T-cell (primary cell): Measurements from ENCODE around the gene SFR1. TPM values are rescaled to one million over a fixed set of nuclear protein-coding genes. Genes with fewer than 3 reads are reported as not detected.
A peak's percentile ranks its signal among the peaks of the same experiment; 100 is the strongest.

Experiments used
- ATAC-seq, 4 experiments: fragments of 200-7000 bp in 3 of 4; fragments of 150-1000 bp in 1 of 4; cut with Tn5 transposase; replicated peaks in 1 of 4; 1 replicate in 3 of 4; 2 replicates in 1 of 4; pipeline ENCODE4 v1.10.0; 2021; ENCODE audit warnings: moderate library complexity in 3 of 4, mild to moderate bottlenecking in 2 of 4, moderate number of reproducible peaks in 1 of 4
- CTCF ChIA-PET, 2 donors: fragments of 300-600 bp; sonication (Branson Sonifier 250); formaldehyde crosslinking; loops; one replicate each; lab custom pipeline; 2022; ENCODE audit warnings: antibody characterized with exemption in 2 of 2; lab: Charles Lee
- POLR2A ChIA-PET, 2 donors: fragments of 300-600 bp; sonication (Branson Sonifier 250); formaldehyde crosslinking; loops; one replicate each; lab custom pipeline; 2022; ENCODE audit warnings: antibody characterized with exemption in 2 of 2; lab: Charles Lee
- DNase-seq, 35 experiments: peaks; one replicate each; pipeline versions ENCODE4 v3.0.0 to v3.0.0-alpha.2; 2013 to 2023
- H3K27ac ChIP-seq: one replicate; pipeline ENCODE4 v1.5.1; 2013; ENCODE audit warnings: low read length
- H3K27me3 ChIP-seq, 2 experiments: replicated peaks in 1 of 2; 1 replicate in 1 of 2; 2 replicates in 1 of 2; pipeline versions ENCODE4 v1.6.1 to v1.7.0; 2013; ENCODE audit warnings: low read length in 1 of 2, mixed read lengths in 1 of 2; ENCODE audit not compliant: control insufficient read depth in 2 of 2, insufficient read depth in 2 of 2; ENCODE audit errors: extremely low read depth in 1 of 2
- H3K36me3 ChIP-seq, 2 donors: 1 replicate in 1 of 2; 2 replicates in 1 of 2; pipeline versions ENCODE4 v1.6.1 to v1.7.0; 2013; ENCODE audit warnings: low read length in 1 of 2; ENCODE audit not compliant: control insufficient read depth in 2 of 2, insufficient read depth in 1 of 2; ENCODE audit errors: extremely low read depth in 1 of 2
- H3K4me1 ChIP-seq, 2 experiments: 1 replicate in 1 of 2; 2 replicates in 1 of 2; pipeline versions ENCODE4 v1.6.1 to v1.7.0; 2013; ENCODE audit warnings: low read length in 2 of 2, mixed read lengths in 1 of 2; ENCODE audit not compliant: insufficient read depth in 2 of 2, control insufficient read depth in 1 of 2; ENCODE audit errors: extremely low read depth in 1 of 2
- H3K4me3 ChIP-seq, 2 donors: 1 replicate in 1 of 2; 2 replicates in 1 of 2; pipeline versions ENCODE4 v1.5.1 to v1.7.0; 2013; ENCODE audit warnings: mild to moderate bottlenecking in 2 of 2, low read length in 1 of 2, moderate library complexity in 1 of 2; ENCODE audit not compliant: control insufficient read depth in 1 of 2; ENCODE audit errors: extremely low read depth in 1 of 2
- H3K9me3 ChIP-seq: 2 replicates; pipeline ENCODE4 v1.7.0; 2013
- H3K27ac Mint-ChIP-seq, 2 donors: one replicate each; pipeline ENCODE4 v1.8.0; 2020 to 2021; ENCODE audit warnings: mild to moderate bottlenecking in 2 of 2, mixed read lengths in 2 of 2
- H3K27me3 Mint-ChIP-seq, 2 donors: one replicate each; pipeline ENCODE4 v1.8.0; 2021 to 2022; ENCODE audit warnings: mixed read lengths in 2 of 2
- H3K36me3 Mint-ChIP-seq: one replicate; pipeline ENCODE4 v1.8.0; 2021; ENCODE audit warnings: mixed read lengths
- H3K4me1 Mint-ChIP-seq, 3 donors: one replicate each; pipeline ENCODE4 v1.8.0; 2020 to 2022; ENCODE audit warnings: mixed read lengths in 3 of 3, mild to moderate bottlenecking in 1 of 3
- H3K4me3 Mint-ChIP-seq, 3 donors: one replicate each; pipeline ENCODE4 v1.8.0; 2020 to 2022; ENCODE audit warnings: mild to moderate bottlenecking in 3 of 3, mixed read lengths in 3 of 3, moderate library complexity in 3 of 3
- H3K9me3 Mint-ChIP-seq, 3 donors: one replicate each; pipeline ENCODE4 v1.8.0; 2020 to 2022; ENCODE audit warnings: mixed read lengths in 3 of 3
- WGBS: methylation state at CpG from one replicate; pipeline ENCODE4 v1.1.5; 2013; ENCODE audit warnings: missing lambda C conversion rate; ENCODE audit not compliant: insufficient coverage; 5-methylcytosine and 5-hydroxymethylcytosine counted together
- total RNA-seq, 35 experiments: library from RNA in 6 of 35; stranded (reverse) in 6 of 35; fragments of 120-200 nt in 1 of 35; gene quantifications; one replicate each; pipeline versions ENCODE4 v1.2.1 to v1.2.4 and lab custom pipeline; 2013 to 2026

Gene SFR1
- total RNA-seq, 5 donors from 2014 or later (not counting 1 experiment from before 2014, with no cell fraction given), result 9.0 to 11.3 (median 9.7) TPM

- ChIA-PET CTCF (interaction anchor here in 1 of 2 donors (0.6 kb wide), 1 partner anchor 26 kb away, joined by 3 read pairs; no protein-coding TSS in a partner anchor), POLR2A (interaction anchor here in 1 of 2 donors (0.6 to 0.8 kb wide), 2 partner anchors 46 to 93 kb away, joined by 4 to 10 read pairs; no protein-coding TSS in a partner anchor)
- no CpG with 5 or more reads among the region's 1 CpG for WGBS
Observed at GRCh38 chr10:104113376-104113956, 8.5 kb upstream of the SFR1 start.

GRCh38 chr10:104117839-104118323 is 4.1 kb upstream of the SFR1 start:
- H3K27me3 Mint-ChIP-seq, result no peaks in the 10 kb centered on the region
- H3K36me3 Mint-ChIP-seq, result no peaks in the 10 kb centered on the region
- H3K36me3 ChIP-seq, result no peaks in the 10 kb centered on the region
- no peaks in the 10 kb centered on the region for H3K9me3 ChIP-seq
- WGBS, result no CpG with 5 or more reads among the region's 4 CpGs
- peaks cover 15 to 20% (median 18%) of the 10 kb centered on the region in 3 donors for H3K4me1 Mint-ChIP-seq
- no peak overlapping the region for H3K27ac Mint-ChIP-seq
- H3K4me3 ChIP-seq, result no peak overlapping the region
- peaks cover 7 to 14% of the 10 kb centered on the region in 2 experiments for H3K4me1 ChIP-seq
- no peaks in the 10 kb centered on the region for H3K27me3 ChIP-seq
- ChIA-PET POLR2A (no interaction called here), CTCF (no interaction called here)
- H3K4me3 Mint-ChIP-seq, result no peak overlapping the region
- DNase-seq (no peak), ATAC-seq (no peak)
- H3K9me3 Mint-ChIP-seq, result no peaks in the 10 kb centered on the region
- no peak overlapping the region for H3K27ac ChIP-seq

More at GRCh38 chr10:104113376-104113956, 8.5 kb upstream of the SFR1 start:
- no peaks in the 10 kb centered on the region for H3K4me1 ChIP-seq
- Mint-ChIP-seq H3K27ac (no peak overlapping the region), H3K4me3 (no peak overlapping the region), H3K4me1 (peaks cover 0 to 8% (median 6%) of the 10 kb centered on the region in 3 donors), H3K9me3 (no peaks in the 10 kb centered on the region), H3K36me3 (no peaks in the 10 kb centered on the region), H3K27me3 (peaks cover 7 to 11% of the 10 kb centered on the region in 2 donors)
- H3K4me3 ChIP-seq, result no peak overlapping the region
- no peaks in the 10 kb centered on the region for H3K9me3 ChIP-seq
- DNase-seq (no peak), ATAC-seq (no peak)
- no peak overlapping the region for H3K27ac ChIP-seq
- H3K36me3 ChIP-seq, result no peaks in the 10 kb centered on the region
- H3K27me3 ChIP-seq, result peaks cover 0 to 6% of the 10 kb centered on the region in 2 experiments

- no peaks in the 10 kb centered on the region for H3K9me3 Mint-ChIP-seq
- Histone ChIP-seq H3K27ac (peak overlapping the region; percentile 100), H3K4me1 (peaks cover 10 to 14% of the 10 kb centered on the region in 2 experiments), H3K9me3 (no peaks in the 10 kb centered on the region), H3K36me3 (no peaks in the 10 kb centered on the region), H3K4me3 (no peak overlapping the region), H3K27me3 (no peaks in the 10 kb centered on the region)
- H3K4me1 Mint-ChIP-seq, result peaks cover 24 to 28% (median 26%) of the 10 kb centered on the region in 3 donors
- 100% methylated on average over 3 of the region's 3 CpGs for WGBS
- no peaks in the 10 kb centered on the region for H3K36me3 Mint-ChIP-seq
- ATAC-seq, result no peak
- CTCF ChIA-PET, result no interaction called here
- H3K27ac Mint-ChIP-seq, result peak overlapping the region; percentile 72 to 99
- POLR2A ChIA-PET, result no interaction called here
- DNase-seq, result peak in 1 of 35 experiments; percentile 15
- no peaks in the 10 kb centered on the region for H3K27me3 Mint-ChIP-seq
- peak overlapping the region in 1 of 3 donors; percentile 17 for H3K4me3 Mint-ChIP-seq
Observed at GRCh38 chr10:104119996-104120395, 2.0 kb upstream of the SFR1 start.

GRCh38 chr10:104120512-104120902 is 1.5 kb upstream of the SFR1 start:
- no peaks in the 10 kb centered on the region for H3K27me3 ChIP-seq
- peaks cover 24 to 32% (median 26%) of the 10 kb centered on the region in 3 donors for H3K4me1 Mint-ChIP-seq

GRCh38 chr10:104120903-104121484 is 977 bp upstream of the SFR1 start:
- Histone ChIP-seq H3K36me3 (no peaks in the 10 kb centered on the region), H3K27ac (peak overlapping the region; percentile 100), H3K4me3 (peak overlapping the region; percentile 91 to 97), H3K27me3 (no peaks in the 10 kb centered on the region), H3K9me3 (no peaks in the 10 kb centered on the region), H3K4me1 (peaks cover 10 to 14% of the 10 kb centered on the region in 2 experiments)
- H3K36me3 Mint-ChIP-seq, result peaks cover 8% of the 10 kb centered on the region
- ATAC-seq (peak; percentile 1 to 54 (median 17)), DNase-seq (peak; percentile 32 to 96 (median 85))
- H3K4me3 Mint-ChIP-seq, result peak overlapping the region; percentile 90 to 93 (median 92)
- peak overlapping the region; percentile 98 to 99 for H3K27ac Mint-ChIP-seq
- H3K4me1 Mint-ChIP-seq, result peaks cover 24 to 32% (median 26%) of the 10 kb centered on the region in 3 donors
- WGBS, result under 1% methylated on average over 23 of the region's 28 CpGs
- ChIA-PET POLR2A (interaction anchor here (0.6 to 1.3 kb wide), 14 partner anchors 10 to 754 kb away, joined by 3 to 10 read pairs (median 5); partner anchors contain the start of gene GSTO1 (in 2 of the 2)), CTCF (interaction anchor here (0.6 to 2.0 kb wide), 15 partner anchors 12 to 234 kb away, joined by 3 to 11 read pairs (median 3); partner anchors contain the start of genes CFAP58 (in 1 of the 2) and ITPRIP (in 1 of the 2))
- no peaks in the 10 kb centered on the region for H3K9me3 Mint-ChIP-seq
- no peaks in the 10 kb centered on the region for H3K27me3 Mint-ChIP-seq

More at GRCh38 chr10:104120512-104120902, 1.5 kb upstream of the SFR1 start:
- peak overlapping the region; percentile 98 to 99 for H3K27ac Mint-ChIP-seq
- H3K9me3 Mint-ChIP-seq, result no peaks in the 10 kb centered on the region
- DNase-seq (no peak), ATAC-seq (no peak)
- Histone ChIP-seq H3K9me3 (no peaks in the 10 kb centered on the region), H3K36me3 (no peaks in the 10 kb centered on the region), H3K4me3 (peak overlapping the region in 1 of 2 donors; percentile 91), H3K4me1 (peaks cover 10 to 14% of the 10 kb centered on the region in 2 experiments), H3K27ac (peak overlapping the region; percentile 100)
- H3K4me3 Mint-ChIP-seq, result peak overlapping the region; percentile 90 to 93 (median 92)
- peaks cover 5% of the 10 kb centered on the region for H3K36me3 Mint-ChIP-seq
- POLR2A ChIA-PET, result interaction anchor here (0.6 to 1.0 kb wide), 10 partner anchors 10 to 753 kb away, joined by 3 to 10 read pairs (median 6); partner anchors contain the start of gene GSTO1 (in 2 of the 2)
- CTCF ChIA-PET, result interaction anchor here in 1 of 2 donors (0.6 to 1.7 kb wide), 6 partner anchors 11 to 232 kb away, joined by 3 to 5 read pairs (median 4); partner anchors contain the start of gene ITPRIP
- H3K27me3 Mint-ChIP-seq, result no peaks in the 10 kb centered on the region
- WGBS, result no CpG with 5 or more reads among the region's 2 CpGs
